Suppressor macrophage (primary cell): ENCODE results near the gene GPR89A.
A peak's percentile ranks its signal among the peaks of the same experiment; 100 is the strongest.
"Not testable (repeated sequence)": the region's sequence is repeated elsewhere in the genome, so short reads cannot be mapped to it uniquely, and the experiment has no call there.

Experiments
- DNase-seq, 4 experiments: peaks; one replicate each; pipeline ENCODE4 v3.0.0-alpha.2; 2020 to 2022
- total RNA-seq, 17 experiments: gene quantifications; one replicate each; lab custom pipeline; 2026; ENCODE audit warnings: mixed read lengths in 6 of 17, inconsistent platforms in 3 of 17; lab: John Stamatoyannopoulos, UW

The GPR89A gene
- 2.3 to 6.3 (median 3.9) reads per million in 17 experiments for total RNA-seq

- peak; percentile 93 to 97 (median 94) for DNase-seq
Measured at GRCh38 chr1:145607833-145608733, at the start of gene GPR89A. TSS of gene GPR89A (plus strand) at chr1:145607988. CDS start at chr1:145608134, 146 bp downstream.

DNA sequence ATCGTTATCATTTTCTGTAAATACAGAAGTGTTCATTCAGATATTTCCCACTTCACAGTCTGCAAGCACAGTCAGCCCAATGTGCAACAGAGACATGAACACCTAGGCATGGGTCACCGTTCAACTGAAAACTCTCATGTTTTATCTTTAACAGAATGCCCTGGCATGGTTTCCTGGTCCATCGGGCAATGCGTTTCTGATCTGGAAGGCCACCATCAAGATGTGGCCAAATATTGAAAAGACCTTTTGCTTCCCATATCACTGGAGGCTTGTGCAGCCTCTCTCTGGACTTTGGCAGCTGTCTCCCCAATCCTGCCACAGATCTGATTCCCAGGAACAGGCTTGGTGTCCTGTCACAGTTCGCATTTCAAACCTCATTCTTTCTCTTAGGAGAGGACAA, 21.0 kb upstream of the GPR89A start:
- not testable (repeated sequence) for DNase-seq

GRCh38 chr1:145590806-145591205, 17.0 kb upstream of the GPR89A start:
- DNase-seq, result not testable (repeated sequence)

- not testable (repeated sequence) for DNase-seq
Measured at GRCh38 chr1:145592347-145592746, 15.4 kb upstream of the GPR89A start.

- not testable (repeated sequence) for DNase-seq
Measured at GRCh38 chr1:145595421-145595820, 12.4 kb upstream of the GPR89A start.

DNA sequence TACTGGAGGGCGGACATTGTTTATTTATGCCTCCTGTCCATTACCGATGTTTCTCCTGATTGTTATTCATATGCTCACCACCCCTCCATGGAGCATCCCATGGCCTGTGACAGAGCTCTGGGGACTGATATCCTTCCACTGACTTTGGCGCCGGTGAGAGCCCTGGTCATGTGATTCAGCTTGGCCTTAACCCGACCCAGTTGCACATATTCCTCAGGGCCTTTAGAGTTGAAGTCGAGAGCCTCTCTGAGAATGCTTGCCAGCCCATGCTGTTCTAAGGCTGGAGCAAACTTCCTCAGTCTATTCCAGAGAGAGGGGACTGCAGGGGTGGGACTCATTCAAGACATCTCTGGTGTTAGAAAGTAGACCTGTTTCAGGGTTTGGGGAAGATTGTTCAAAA, 11.6 kb upstream of the GPR89A start:
- not testable (repeated sequence) for DNase-seq

DNA sequence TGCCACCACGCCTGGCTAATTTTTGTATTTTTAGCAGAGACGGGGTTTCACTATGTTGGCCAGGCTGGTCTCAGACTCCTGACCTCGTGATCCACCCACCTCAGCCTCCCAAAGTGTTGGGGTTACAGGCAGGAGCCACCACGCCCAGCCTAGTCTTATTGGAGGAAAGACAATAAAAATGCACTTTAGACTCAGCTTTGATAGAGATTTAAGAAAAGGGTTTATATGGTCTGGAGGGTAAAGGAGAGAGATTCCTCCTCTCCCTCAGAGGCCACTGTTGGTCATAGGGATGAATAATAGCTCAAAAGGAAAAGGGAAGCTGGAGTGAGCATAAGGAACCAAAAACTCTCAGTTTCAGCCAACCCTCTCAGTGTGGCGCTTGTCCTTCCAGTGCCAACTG, 8.4 kb upstream of the GPR89A start:
- peak; percentile 13 to 46 (median 34) for DNase-seq

DNA sequence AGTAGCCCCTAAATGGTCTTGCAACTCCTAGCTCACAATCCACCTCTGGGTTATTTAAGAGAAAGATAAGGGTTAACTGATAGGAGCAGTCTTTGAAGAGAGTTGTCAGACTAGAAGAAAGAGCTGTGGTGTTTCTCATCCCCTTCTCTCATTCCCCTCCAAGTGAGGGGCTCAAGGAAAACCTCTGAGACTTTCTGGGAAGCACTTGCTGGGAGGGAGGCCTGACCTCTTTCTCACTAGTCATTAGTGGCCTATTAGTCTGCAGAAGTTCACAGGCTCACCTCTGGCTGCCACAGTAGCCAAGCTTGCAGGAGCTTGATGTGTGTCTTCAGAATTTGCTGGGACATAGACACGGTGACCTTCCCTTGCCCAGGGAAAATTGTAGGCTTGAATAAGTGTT, 6.2 kb upstream of the GPR89A start:
- DNase-seq, result no peak

DNA sequence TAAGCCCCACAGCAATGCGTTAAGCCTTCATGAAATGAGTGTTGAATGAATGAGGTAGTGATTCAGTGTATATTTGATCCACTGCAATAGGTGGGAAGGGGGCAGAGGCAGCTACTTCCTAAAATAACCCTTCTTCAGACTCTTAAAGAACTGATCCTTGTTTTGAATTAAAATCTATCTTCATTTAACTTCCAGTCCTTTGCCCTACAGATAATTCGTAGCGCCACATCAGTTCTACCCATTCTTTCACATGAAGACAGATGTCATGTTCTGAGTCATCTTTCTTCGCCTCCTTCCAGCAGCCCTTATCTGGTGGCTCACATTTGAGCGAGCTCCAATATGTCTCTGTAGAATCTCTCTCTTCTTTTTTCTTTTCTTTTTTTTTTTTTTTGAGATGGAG, 948 bp upstream of the GPR89A start:
- DNase-seq, result not testable (repeated sequence)

GRCh38 chr1:145607289-145607688, 499 bp upstream of the GPR89A start:
- not testable (repeated sequence) for DNase-seq

GRCh38 chr1:145610744-145611143, 3.0 kb downstream of the GPR89A start:
- not testable (repeated sequence) for DNase-seq

- not testable (repeated sequence) for DNase-seq
Measured at GRCh38 chr1:145620073-145620472, 12.3 kb downstream of the GPR89A start.

DNA sequence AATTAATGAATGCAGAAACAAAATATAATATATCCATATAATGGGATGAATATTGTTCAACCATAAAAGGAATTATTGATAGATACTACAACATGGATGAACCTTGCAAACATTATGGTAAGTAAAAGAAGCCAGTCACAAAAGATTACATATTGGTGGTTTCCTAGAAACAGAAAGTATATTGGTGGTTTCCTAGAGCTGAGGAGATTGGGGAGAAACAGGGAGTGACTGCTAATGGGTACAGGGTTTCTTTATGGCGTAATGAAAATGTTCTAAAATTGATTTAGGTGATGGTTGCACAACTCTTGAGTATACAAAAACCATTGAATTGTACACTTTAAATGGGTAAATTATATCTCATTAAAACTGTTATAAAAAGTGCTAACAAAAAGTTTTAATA, 14.4 kb downstream of the GPR89A start:
- DNase-seq, result not testable (repeated sequence)

- not testable (repeated sequence) for DNase-seq
Measured at GRCh38 chr1:145636237-145636636, 28.4 kb downstream of the GPR89A start.

DNA sequence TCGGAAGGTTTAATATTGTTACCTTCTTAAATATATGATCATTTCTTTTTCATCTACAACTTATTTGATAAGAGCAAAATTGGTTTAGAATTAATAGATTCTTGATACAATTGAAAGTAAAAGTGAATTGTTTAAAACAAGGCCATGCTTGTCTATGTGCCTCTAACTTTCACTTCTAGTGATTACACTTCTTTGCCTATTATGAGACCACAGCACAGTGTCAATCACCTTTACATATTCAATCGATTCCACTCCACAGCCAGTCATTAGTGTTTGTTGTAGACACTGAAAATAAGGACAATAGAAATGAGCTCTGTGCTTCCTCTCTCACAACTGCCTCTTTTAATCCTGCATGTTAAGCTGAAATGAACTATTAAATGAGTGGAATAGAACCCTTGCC, 34.1 kb downstream of the GPR89A start:
- DNase-seq, result not testable (repeated sequence)

GRCh38 chr1:145643990-145644389, 36.2 kb downstream of the GPR89A start:
- not testable (repeated sequence) for DNase-seq

DNA sequence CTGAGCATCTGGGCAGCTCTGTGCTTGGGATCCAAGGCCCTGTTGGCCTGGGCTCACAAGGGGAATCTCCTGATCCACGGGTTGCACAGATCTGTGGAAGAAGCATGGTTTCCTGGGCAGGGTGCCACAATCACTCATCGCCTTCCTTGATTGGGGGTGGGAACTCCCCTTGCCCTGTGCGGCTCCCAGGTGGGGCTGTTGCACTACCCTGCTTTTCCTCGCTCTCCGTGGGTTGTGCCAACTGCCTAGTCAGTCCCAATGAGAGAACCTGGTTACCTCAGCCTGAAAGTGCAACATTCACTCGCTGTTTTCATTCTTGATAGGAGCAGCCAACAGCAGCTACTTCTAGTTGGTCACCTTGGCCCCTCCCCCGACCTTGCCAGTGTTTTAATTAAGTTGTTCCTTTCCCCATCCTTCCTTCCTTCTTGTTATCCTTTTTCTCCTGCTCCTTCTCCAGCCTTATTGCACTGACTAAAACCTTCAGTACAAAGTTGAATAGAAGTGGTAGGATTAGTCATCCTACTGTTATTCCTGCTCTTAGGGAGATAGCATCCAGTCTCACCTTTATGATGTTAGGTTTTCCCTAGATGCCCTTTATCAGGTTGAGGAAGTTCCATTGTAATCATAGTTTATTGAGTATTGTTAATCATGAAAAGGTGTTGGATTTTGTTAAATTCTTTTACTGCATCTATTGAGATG, 48.6 kb downstream of the GPR89A start:
- DNase-seq, result not testable (repeated sequence)

- not testable (repeated sequence) for DNase-seq
Measured at GRCh38 chr1:145662502-145662901, 54.7 kb downstream of the GPR89A start.

DNA sequence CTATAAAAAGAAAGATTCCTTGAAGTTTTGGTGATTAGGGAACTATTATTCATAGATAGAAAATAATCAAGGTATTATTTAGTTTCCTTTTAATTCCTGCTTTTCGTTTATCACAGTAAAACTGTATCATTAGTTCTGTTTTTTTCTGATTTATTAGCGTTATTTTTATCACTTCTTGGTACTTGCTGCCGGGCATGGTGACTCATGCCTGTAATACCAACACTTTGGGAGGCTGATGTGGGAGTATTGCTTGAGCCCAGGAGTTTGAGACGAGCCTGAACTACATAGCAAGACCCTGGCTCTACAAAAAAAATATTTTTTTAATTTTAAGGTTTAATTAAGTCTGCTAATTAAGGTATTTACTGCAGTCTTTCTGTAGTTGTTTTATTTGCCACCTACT, 57.2 kb downstream of the GPR89A start:
- DNase-seq, result not testable (repeated sequence)

- DNase-seq, result not testable (repeated sequence)
Measured at GRCh38 chr1:145670995-145671745, 63.4 kb downstream of the GPR89A start.

- DNase-seq, result not testable (repeated sequence)
Measured at GRCh38 chr1:145673217-145673616, 65.4 kb downstream of the GPR89A start.

DNA sequence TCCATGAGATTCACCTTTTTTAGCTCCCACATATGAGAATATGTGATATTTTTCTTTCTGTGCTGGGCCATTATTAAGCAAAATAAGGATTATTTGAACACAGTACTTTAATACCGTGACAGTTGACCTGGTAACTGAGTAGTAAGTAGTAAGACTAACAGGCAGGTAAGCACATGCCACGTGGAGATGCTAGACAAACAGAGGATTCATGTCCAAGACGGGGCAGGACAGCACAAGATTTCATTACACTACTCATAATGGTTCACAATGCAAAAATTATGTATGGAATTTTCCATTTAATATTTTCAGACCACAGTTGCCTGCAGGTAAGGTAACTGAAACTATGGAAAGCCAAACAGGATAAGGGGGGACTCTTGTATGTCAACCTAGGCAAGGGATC, 77.1 kb downstream of the GPR89A start:
- not testable (repeated sequence) for DNase-seq

DNA sequence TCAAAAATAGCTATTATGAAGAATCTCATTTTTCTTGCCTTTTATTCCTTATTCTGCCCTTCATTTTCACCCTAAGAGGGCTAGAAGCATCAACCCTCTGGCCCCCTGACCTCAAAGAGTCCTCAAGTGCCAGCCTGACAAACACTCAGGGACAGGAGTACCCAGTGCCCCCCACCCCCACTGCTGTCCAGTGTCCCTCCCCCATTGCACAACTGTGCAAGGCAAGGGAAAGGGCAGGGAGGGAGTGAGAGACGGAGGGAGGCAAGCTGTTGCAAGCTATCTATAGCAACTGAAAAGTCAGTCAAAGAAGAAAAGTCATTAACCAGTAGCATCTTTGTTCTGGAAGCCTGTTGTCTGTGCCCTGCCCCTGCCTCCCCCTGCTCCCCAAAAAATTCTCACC, 78.3 kb downstream of the GPR89A start:
- not testable (repeated sequence) for DNase-seq
